Endothelial cell of umbilical vein (primary cell): ENCODE results near the gene KLHL30. TPM values are rescaled to one million over a fixed set of nuclear protein-coding genes. Genes with fewer than 3 reads are reported as not detected.

Experiments used
- BruUV-seq: library from RNA; stranded (reverse); fragments of 400-500 nt; replicated peaks from 2 replicates; lab custom pipeline; 2021; lab: Mats Ljungman, UMichigan
- CTCF ChIA-PET: fragments of 300-600, 350-600 bp; sonication (Branson Sonifier 250); formaldehyde crosslinking; loops from one replicate; lab custom pipeline; 2021; ENCODE audit warnings: antibody characterized with exemption, inconsistent platforms; lab: Charles Lee
- POLR2A ChIA-PET: fragments of 300-600, 350-600 bp; sonication (Branson Sonifier 250); formaldehyde crosslinking; loops from one replicate; lab custom pipeline; 2021; ENCODE audit warnings: antibody characterized with exemption, inconsistent platforms; lab: Charles Lee
- DNase-seq: peaks from one replicate; pipeline ENCODE4 v3.0.0-alpha.2; 2011; ENCODE audit warnings: low read depth, low spot score
- FAIRE-seq: peaks from 2 replicates; lab custom pipeline; 2011; peaks lifted over from hg19 to GRCh38; lab: Jason Lieb, UNC
- H2AFZ ChIP-seq: 2 replicates; pipeline ENCODE4 v1.6.0; 2012; ENCODE audit warnings: low read depth, low read length, control low read depth, inconsistent platforms
- H3K27ac ChIP-seq: 2 replicates; pipeline ENCODE4 v1.5.1; 2011; ENCODE audit warnings: low read depth, mild to moderate bottlenecking, control low read depth, low read length, moderate library complexity; ENCODE audit not compliant: insufficient read depth
- H3K27me3 ChIP-seq, 2 experiments: 2 replicates each; pipeline versions ENCODE4 v1.6.0 to v1.6.1; 2011; ENCODE audit warnings: low read length in 2 of 2, mixed read lengths in 1 of 2; ENCODE audit not compliant: control insufficient read depth in 2 of 2, insufficient read depth in 2 of 2
- H3K36me3 ChIP-seq, 2 experiments: 2 replicates in 1 of 2; 3 replicates in 1 of 2; pipeline ENCODE4 v1.5.1; 2011; ENCODE audit warnings: low read length in 2 of 2, mild to moderate bottlenecking in 1 of 2, moderate library complexity in 1 of 2; ENCODE audit not compliant: control insufficient read depth in 2 of 2, insufficient read depth in 2 of 2; ENCODE audit errors: extremely low read depth in 1 of 2
- H3K4me1 ChIP-seq: 3 replicates; pipeline ENCODE4 v1.5.1; 2011; ENCODE audit warnings: mild to moderate bottlenecking, low read length; ENCODE audit not compliant: control insufficient read depth, insufficient read depth; ENCODE audit errors: extremely low read depth
- H3K4me2 ChIP-seq: 2 replicates; pipeline ENCODE4 v1.6.1; 2011; ENCODE audit warnings: low read length, control low read depth, mixed read lengths; ENCODE audit not compliant: insufficient read depth
- H3K4me3 ChIP-seq, 3 experiments: fragments of 200-600 bp in 1 of 3; sonication (generic), shearing (Covaris generic) in 1 of 3; replicated peaks in 1 of 3; 2 replicates each; pipeline ENCODE4 v1.5.1; 2011 to 2016; ENCODE audit warnings: control low read depth in 3 of 3, low read length in 3 of 3, mild to moderate bottlenecking in 2 of 3, inconsistent platforms in 1 of 3, low read depth in 1 of 3, moderate library complexity in 1 of 3; ENCODE audit not compliant: insufficient read depth in 1 of 3
- H3K79me2 ChIP-seq: 2 replicates; pipeline ENCODE4 v1.6.0; 2012; ENCODE audit warnings: low read length, inconsistent platforms; ENCODE audit not compliant: control insufficient read depth, insufficient read depth
- H3K9ac ChIP-seq: replicated peaks from 2 replicates; pipeline ENCODE3; 2011; ENCODE audit warnings: low read length, control low read depth; ENCODE audit not compliant: insufficient read depth; ENCODE audit errors: extremely low read depth
- H3K9me1 ChIP-seq: replicated peaks from 3 replicates; pipeline ENCODE4 v1.6.0; 2011; ENCODE audit warnings: mild to moderate bottlenecking, low read length; ENCODE audit not compliant: control insufficient read depth, insufficient read depth; ENCODE audit errors: extremely low read depth
- H3K9me3 ChIP-seq: replicated peaks from 2 replicates; pipeline ENCODE4 v1.5.1; 2012; ENCODE audit warnings: low read length, inconsistent platforms; ENCODE audit not compliant: control insufficient read depth, insufficient read depth
- H4K20me1 ChIP-seq: replicated peaks from 2 replicates; pipeline ENCODE3; 2011; ENCODE audit warnings: mild to moderate bottlenecking, low read length; ENCODE audit not compliant: control insufficient read depth, insufficient read depth; ENCODE audit errors: extremely low read depth
- EZH2 ChIP-seq: IDR thresholded peaks from 2 replicates; pipeline ENCODE4 v1.6.1; 2012; ENCODE audit warnings: borderline replicate concordance, low read depth, mild to moderate bottlenecking, moderate library complexity, low read length, inconsistent platforms; ENCODE audit not compliant: severe bottlenecking
- FOS ChIP-seq: IDR thresholded peaks from 2 replicates; pipeline ENCODE4 v1.6.1; 2011; ENCODE audit warnings: mild to moderate bottlenecking, low read length, moderate library complexity, borderline replicate concordance; ENCODE audit not compliant: insufficient read depth
- GATA2 ChIP-seq: IDR thresholded peaks from 2 replicates; pipeline ENCODE4 v1.7.0; 2011; ENCODE audit warnings: low read depth, mild to moderate bottlenecking, moderate library complexity, mixed read lengths, low read length; ENCODE audit not compliant: insufficient read length, insufficient read depth
- JUN ChIP-seq: IDR thresholded peaks from 2 replicates; pipeline ENCODE4 v1.6.1; 2011; ENCODE audit warnings: borderline replicate concordance, low read depth; ENCODE audit not compliant: insufficient read length, insufficient read depth
- MYC ChIP-seq: IDR thresholded peaks from one replicate; pipeline ENCODE4 v1.6.1; 2011; ENCODE audit warnings: mild to moderate bottlenecking, low read depth, low read length
- POLR2A ChIP-seq: IDR thresholded peaks from 2 replicates; pipeline ENCODE4 v1.6.1; 2012; ENCODE audit warnings: low read depth, mild to moderate bottlenecking, control low read depth, low read length
- POLR2AphosphoS5 ChIP-seq: IDR thresholded peaks from 2 replicates; pipeline ENCODE4 v1.6.1; 2012; ENCODE audit warnings: low read depth, mild to moderate bottlenecking, control low read depth, low read length, moderate library complexity; ENCODE audit not compliant: insufficient read depth
- dilution Hi-C: fragments of 300-500 bp; cut with MboI; formaldehyde crosslinking; loops from one replicate; pipeline ENCODE4 v1.15.0; 2019; ENCODE audit warnings: low sequenced_read_pairs; ENCODE audit not compliant: extremely low pct_ligation_motif_present
- intact Hi-C: fragments of 100-400 bp; cut with micrococcal nuclease; formaldehyde crosslinking; loops from one replicate; pipeline ENCODE4 v1.10.0; 2022
- polyA plus RNA-seq, 4 experiments: library from polyadenylated mRNA; depleted of rRNA in 3 of 4; stranded (reverse) in 3 of 4; unstranded in 1 of 4; fragments of >200 nt; gene quantifications; 2 replicates each; pipeline versions ENCODE4 v1.2.1 to v1.2.3, GENCODE V29; 2011 to 2012; ENCODE audit warnings: missing spikeins in 1 of 4
- total RNA-seq: library from RNA; stranded (reverse); gene quantifications from 2 replicates; pipeline ENCODE4 v1.2.3, GENCODE V29; 2021
- TF ChIP-seq, protein P1 (sequence below), 2 donors: IDR thresholded peaks; 1 replicate in 1 of 2; 2 replicates in 1 of 2; pipeline ENCODE4 v1.5.1; 2011; ENCODE audit warnings: low read length in 2 of 2, mild to moderate bottlenecking in 2 of 2, moderate library complexity in 2 of 2, control low read depth in 1 of 2, inconsistent platforms in 1 of 2, low read depth in 1 of 2; ENCODE audit not compliant: insufficient read depth in 1 of 2; ENCODE audit errors: extremely low read depth in 1 of 2
- TF ChIP-seq, protein P2 (sequence below): IDR thresholded peaks from 2 replicates; pipeline ENCODE4 v1.6.1; 2011; ENCODE audit not compliant: insufficient read depth, insufficient read length

The KLHL30 gene
- total and polyA plus RNA-seq, 2 donors (not counting 3 experiments of a cell fraction or from before 2014, with no cell fraction given) = not detected

DNA sequence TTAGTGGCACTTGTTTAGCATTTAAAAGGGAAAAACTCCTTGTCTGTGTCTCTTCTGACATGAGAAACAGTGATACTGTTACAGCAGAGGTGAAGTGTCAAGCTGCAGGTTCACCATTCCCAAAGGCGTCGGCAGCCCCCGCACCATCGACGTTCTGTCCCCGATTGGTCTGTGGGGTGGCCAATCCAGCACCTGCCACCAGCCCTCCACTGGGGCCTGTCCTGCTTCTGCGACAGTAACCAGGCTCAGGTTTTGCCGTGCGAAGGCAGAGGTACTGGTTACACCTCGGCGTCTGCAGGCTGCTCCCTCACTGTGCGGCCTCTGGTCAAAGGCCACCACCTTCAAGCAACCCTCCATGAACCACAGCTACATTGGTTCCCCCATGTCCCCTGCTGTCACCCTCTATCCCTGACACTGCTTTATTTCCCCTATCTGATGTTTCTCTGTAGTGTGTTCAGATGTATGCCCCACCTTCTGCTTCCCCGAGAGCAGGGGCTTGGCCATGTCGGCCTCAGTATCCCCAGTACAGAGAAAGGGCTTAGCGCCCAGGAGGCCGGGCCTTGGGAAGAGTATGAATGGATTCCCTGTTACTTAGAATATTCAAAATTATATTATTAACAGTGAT, 46.9 kb upstream of the KLHL30 start:
- TF ChIP-seq, protein P1, sequence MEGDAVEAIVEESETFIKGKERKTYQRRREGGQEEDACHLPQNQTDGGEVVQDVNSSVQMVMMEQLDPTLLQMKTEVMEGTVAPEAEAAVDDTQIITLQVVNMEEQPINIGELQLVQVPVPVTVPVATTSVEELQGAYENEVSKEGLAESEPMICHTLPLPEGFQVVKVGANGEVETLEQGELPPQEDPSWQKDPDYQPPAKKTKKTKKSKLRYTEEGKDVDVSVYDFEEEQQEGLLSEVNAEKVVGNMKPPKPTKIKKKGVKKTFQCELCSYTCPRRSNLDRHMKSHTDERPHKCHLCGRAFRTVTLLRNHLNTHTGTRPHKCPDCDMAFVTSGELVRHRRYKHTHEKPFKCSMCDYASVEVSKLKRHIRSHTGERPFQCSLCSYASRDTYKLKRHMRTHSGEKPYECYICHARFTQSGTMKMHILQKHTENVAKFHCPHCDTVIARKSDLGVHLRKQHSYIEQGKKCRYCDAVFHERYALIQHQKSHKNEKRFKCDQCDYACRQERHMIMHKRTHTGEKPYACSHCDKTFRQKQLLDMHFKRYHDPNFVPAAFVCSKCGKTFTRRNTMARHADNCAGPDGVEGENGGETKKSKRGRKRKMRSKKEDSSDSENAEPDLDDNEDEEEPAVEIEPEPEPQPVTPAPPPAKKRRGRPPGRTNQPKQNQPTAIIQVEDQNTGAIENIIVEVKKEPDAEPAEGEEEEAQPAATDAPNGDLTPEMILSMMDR (IDR thresholded peaks at IDR 0.05; ENCODE audit: extremely low read depth in 1 of 2, insufficient read depth in 1 of 2, low read depth in 1 of 2, low read length in 2 of 2) = no peak
- no peak for TF ChIP-seq POLR2AphosphoS5

DNA sequence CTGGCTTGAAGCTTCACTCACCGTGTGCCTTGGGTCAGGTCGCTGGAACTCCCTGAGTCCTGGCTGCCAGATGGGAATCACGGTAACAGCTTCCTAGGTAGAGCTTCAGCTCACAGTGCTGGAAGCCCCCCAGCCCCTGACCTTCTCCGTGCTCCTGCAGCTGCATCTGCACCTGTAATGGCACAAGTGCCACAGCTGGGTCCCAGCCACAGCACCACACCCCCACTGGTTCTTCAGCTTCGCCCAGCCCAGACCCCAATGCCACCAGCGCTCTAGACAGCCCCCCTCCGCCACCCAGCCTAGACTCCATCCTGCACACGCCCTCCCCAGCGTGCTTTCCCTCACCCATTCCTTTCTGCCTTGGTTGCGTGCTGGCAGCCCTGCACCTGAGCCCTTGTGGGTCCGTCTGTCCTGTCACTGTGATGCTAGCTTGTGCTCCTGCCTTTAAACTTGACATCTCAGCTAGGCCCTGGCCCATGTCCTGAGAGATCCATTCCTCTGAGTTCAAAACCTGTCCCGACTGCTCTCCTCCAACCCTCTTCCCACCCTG, 45.9 kb upstream of the KLHL30 start:
- POLR2A ChIA-PET = no interaction called here
- H3K9me3 ChIP-seq = no peaks in the 10 kb centered on the region
- BruUV-seq = no TSS peak
- DNase-seq = no peak
- FAIRE-seq = no peak
- H3K27ac ChIP-seq = no peak overlapping the region
- no peaks in the 10 kb centered on the region for H3K79me2 ChIP-seq
- CTCF ChIA-PET = no interaction called here
- intact Hi-C loops (no loop called here), dilution Hi-C loops (no loop called here)
- no peaks in the 10 kb centered on the region for H3K9me1 ChIP-seq
- H2AFZ ChIP-seq = no peak overlapping the region
- H3K9ac ChIP-seq = no peak overlapping the region
- no peak overlapping the region for H3K4me3 ChIP-seq
- TF ChIP-seq GATA2 (no peak), FOS (no peak), POLR2AphosphoS5 (no peak), EZH2 (no peak), POLR2A (no peak), MYC (no peak), JUN (no peak)
- TF ChIP-seq, protein P1 (IDR thresholded peaks at IDR 0.05; ENCODE audit: extremely low read depth in 1 of 2, insufficient read depth in 1 of 2, low read depth in 1 of 2, low read length in 2 of 2) = no peak
- TF ChIP-seq, protein P2, sequence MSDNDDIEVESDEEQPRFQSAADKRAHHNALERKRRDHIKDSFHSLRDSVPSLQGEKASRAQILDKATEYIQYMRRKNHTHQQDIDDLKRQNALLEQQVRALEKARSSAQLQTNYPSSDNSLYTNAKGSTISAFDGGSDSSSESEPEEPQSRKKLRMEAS = no peak
- no peaks in the 10 kb centered on the region for H3K4me1 ChIP-seq
- H3K4me2 ChIP-seq = no peak overlapping the region
- H3K27me3 ChIP-seq = no peaks in the 10 kb centered on the region
- H3K36me3 ChIP-seq = no peaks in the 10 kb centered on the region
- H4K20me1 ChIP-seq = no peaks in the 10 kb centered on the region

More for the DNA sequence above, 46.9 kb upstream of the KLHL30 start:
- DNase-seq (no peak), FAIRE-seq (no peak)
- dilution Hi-C loops (no loop called here), intact Hi-C loops (no loop called here)
- Histone ChIP-seq H3K9me1 (no peaks in the 10 kb centered on the region), H3K4me3 (no peak overlapping the region), H3K27me3 (no peaks in the 10 kb centered on the region), H2AFZ (no peak overlapping the region), H3K9ac (no peak overlapping the region), H4K20me1 (no peaks in the 10 kb centered on the region), H3K79me2 (no peaks in the 10 kb centered on the region), H3K9me3 (no peaks in the 10 kb centered on the region), H3K4me1 (no peaks in the 10 kb centered on the region), H3K36me3 (no peaks in the 10 kb centered on the region), H3K27ac (no peak overlapping the region), H3K4me2 (no peak overlapping the region)
- POLR2A ChIA-PET = no interaction called here
- CTCF ChIA-PET = interaction anchor here (1.0 kb wide), 1 partner anchor 123 kb away, joined by 3 read pairs; no protein-coding TSS in a partner anchor
- BruUV-seq = no TSS peak
